ENCODE results near the gene ACKR1.

GRCh38 chr1:159170639-159171038, 34.0 kb upstream of the ACKR1 start:
- TF ChIP-seq CTCF (conservative IDR thresholded peaks at IDR 0.05 in 1 of 2, IDR thresholded peaks at IDR 0.05 in 1 of 2; ENCODE audit: extremely low read depth in 1 of 2, insufficient read depth in 1 of 2, low read depth in 1 of 2, low read length in 2 of 2) = no peak
- peak; percentile 74 for TF ChIP-seq EZH2 (IDR thresholded peaks at IDR 0.05; ENCODE audit: borderline replicate concordance, low read length)
